ES-I3 (cell line): ENCODE data around the gene SEPSECS.

Experiments used
- H3K36me3 ChIP-seq: 2 replicates; pipeline ENCODE4 v1.6.1; 2013; ENCODE audit warnings: mild to moderate bottlenecking, low read length, control low read depth, moderate library complexity; ENCODE audit not compliant: insufficient read depth
- H3K4me1 ChIP-seq: 2 replicates; pipeline ENCODE4 v1.6.1; 2013; ENCODE audit warnings: mild to moderate bottlenecking, control low read depth, low read length; ENCODE audit not compliant: insufficient read depth
- H3K9ac ChIP-seq: 2 replicates; pipeline ENCODE4 v1.6.1; 2013; ENCODE audit warnings: low read depth, mild to moderate bottlenecking, low read length, moderate library complexity
- H3K9me3 ChIP-seq: 2 replicates; pipeline ENCODE4 v1.6.1; 2013; ENCODE audit warnings: mild to moderate bottlenecking, low read length, moderate library complexity; ENCODE audit not compliant: control insufficient read depth, insufficient read depth

SEPSECS gene

DNA sequence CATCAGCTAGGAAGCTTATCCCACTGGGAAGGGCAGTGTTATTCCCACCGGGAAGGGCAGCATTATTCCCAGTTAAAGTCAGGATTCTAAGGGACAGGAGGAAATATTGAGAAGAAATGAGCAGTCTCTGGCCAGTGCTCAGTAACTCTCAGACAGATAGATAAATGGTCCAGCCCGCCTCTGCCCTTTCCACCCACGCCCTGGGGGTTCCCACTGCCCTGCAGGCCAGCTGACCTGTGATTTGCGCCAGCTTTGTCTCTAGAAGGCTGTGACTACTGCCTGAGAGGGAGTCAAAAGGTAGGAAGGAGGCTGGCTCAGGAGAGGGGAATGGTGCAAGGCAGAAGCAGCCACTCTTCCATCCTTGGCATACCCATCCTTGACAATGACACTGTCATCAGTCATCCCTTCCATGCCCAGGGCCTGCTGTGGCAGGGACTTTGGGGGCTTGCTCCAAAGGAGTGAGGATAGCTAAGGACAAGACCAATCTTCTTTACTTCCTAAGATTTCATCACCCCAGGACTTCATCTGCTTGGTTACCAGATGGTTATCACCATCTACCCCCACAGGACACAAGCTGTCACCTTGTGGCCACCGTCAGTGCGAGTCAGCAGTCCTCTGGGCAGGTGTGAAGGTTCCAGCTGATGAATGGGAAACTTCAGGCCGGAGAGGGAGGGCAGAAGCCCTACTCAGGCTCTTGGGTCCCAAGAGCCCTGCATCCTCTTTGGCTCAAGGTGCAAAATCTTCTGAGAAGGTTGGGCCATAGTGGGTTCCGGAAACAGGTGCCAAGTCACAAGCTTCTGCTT is 49.5 kb downstream of the SEPSECS start:
- Histone ChIP-seq H3K36me3 (no peaks in the 10 kb centered on the region), H3K9me3 (no peaks in the 10 kb centered on the region), H3K9ac (no peak overlapping the region), H3K4me1 (peaks cover 8% of the 10 kb centered on the region; the same call in 1 of the 2 replicates)

DNA sequence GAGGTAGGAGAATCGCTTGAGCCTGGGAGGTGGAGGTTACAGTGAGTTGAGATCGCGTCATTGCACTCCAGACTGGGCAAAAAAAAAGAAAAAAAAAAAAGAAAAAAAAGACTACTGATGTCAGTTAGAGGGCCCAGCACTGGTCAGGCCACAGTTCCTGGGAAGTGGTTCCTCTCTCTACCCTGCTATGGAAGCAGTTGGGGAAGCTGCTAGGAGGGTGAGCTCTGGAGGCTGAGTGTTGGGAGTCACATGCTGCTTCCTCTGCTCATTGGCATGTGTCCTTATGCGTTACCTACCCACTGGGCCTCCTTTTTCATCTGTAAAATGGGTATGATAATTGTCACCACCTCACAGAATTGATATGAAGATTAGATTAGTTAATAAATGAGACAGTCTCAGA is 50.7 kb downstream of the SEPSECS start:
- Histone ChIP-seq H3K4me1 (peaks cover 3% of the 10 kb centered on the region; the same call in 1 of the 2 replicates), H3K36me3 (no peaks in the 10 kb centered on the region), H3K9me3 (no peaks in the 10 kb centered on the region), H3K9ac (no peak overlapping the region)

DNA sequence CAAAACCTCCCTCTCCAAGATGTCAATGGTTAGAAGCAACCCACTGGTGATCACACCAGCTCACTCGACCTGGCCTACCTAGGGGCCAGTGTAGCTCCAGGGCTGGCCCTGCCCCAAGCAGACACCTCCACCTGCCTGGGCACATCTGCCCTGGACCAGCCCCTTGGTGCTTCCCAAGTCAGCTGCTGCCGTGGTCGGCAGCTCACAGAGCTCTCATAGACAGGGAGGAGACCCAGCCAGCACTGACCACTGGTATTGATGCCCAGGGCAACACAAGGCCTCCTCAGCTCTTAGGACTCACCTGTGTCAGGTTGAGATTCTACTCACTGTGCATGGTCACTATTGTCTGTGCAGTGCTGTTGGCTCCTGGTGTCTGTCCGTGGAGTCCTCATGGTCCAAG is 51.7 kb downstream of the SEPSECS start:
- Histone ChIP-seq H3K4me1 (no peaks in the 10 kb centered on the region), H3K9me3 (no peaks in the 10 kb centered on the region), H3K36me3 (no peaks in the 10 kb centered on the region), H3K9ac (no peak overlapping the region)

DNA sequence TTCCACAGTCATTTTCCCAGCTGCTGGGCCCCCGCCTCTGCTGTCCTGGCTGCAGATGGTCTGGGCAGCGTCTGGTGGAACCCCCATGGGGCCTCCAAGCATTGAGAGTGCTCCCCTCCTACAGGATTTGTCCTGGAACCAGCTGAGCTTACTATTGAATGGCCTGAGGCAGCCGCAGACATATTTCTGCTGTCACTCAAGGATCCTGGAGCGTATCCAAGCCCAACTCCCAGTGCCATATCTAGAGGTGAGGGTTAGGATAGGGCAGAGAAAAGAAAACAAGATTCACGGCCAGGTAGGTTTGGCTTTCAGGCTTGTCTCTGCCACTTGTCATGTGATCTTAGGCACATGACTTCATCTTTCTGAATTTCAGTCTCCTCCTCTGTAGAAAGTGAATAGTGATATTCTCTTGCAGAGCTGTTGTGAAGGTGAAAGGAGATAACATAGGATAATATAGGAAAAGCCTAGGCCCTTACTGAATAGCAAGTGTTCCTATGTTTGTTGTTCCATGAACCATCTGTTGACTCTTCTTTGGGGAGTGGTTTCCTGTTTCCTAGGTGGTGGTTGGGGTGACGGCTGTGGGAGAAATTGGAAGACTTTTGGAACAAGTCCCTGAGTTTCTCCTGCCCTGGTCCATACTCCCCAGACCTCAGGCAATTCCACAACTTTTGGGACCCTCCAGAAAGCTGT is 52.3 kb downstream of the SEPSECS start:
- Histone ChIP-seq H3K9me3 (no peaks in the 10 kb centered on the region), H3K36me3 (no peaks in the 10 kb centered on the region), H3K9ac (no peak overlapping the region), H3K4me1 (no peaks in the 10 kb centered on the region)

DNA sequence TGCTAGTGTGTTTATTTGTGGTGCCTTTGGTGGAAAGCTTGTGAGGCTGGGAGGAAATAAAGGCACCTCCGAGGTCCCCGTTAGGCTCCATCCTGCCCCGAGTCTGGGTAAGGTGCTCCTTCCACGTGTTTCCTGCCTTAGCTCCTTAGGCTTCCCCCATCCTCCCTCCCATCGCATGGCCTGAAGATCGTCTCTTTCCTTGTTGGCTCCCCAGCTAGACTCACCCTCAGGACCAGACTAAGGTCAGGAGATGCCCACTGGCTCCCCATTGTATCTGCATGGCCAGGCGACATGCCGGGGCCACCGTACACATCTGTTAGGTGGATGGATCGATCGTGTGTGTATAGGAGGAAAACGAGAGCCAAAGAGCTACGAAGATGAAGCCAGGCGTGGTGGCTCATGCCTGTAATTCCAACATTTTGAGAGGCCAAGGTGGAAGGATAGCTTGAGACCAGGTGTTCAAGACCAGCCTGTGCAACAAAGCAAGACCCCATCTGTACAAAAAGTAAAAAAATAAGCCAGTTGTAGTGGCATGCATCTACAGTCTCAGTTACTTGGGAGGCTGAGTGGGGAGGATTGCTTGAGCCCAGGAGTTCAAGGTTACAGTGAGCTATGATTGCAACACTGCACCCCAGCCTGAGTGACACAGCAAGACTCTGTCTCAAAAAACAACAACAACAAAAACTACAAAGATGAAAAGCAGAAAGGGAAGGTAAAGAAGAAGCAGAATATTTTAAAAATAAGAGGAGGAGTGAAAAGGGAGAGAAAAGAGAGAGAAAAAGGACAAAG is 53.7 kb downstream of the SEPSECS start:
- Histone ChIP-seq H3K9ac (no peak overlapping the region), H3K9me3 (peaks cover 4% of the 10 kb centered on the region; the same call in 1 of the 2 replicates), H3K36me3 (no peaks in the 10 kb centered on the region), H3K4me1 (no peaks in the 10 kb centered on the region)

DNA sequence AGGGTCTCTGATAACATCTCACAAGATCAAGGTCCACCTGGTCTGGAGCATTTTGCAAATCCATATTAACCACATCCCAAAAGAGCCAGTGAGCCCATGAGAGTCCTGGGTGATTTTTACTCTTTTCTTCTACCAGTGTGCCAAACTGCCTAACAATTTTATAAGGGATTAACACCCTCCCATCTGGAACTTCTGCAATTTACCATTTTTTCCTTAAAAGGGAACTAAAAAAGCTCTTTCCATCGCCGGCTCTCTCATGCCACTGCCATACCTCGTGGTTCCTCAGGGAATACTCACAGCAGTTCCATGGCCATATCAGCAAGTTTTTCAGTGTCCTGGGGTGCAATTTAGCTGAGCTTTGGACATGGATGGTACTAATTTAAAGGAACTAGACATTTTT is 55.7 kb downstream of the SEPSECS start:
- no peaks in the 10 kb centered on the region for H3K4me1 ChIP-seq
- peaks cover 4% of the 10 kb centered on the region; the same call in 1 of the 2 replicates for H3K9me3 ChIP-seq
- H3K9ac ChIP-seq, result no peak overlapping the region
- H3K36me3 ChIP-seq, result no peaks in the 10 kb centered on the region

DNA sequence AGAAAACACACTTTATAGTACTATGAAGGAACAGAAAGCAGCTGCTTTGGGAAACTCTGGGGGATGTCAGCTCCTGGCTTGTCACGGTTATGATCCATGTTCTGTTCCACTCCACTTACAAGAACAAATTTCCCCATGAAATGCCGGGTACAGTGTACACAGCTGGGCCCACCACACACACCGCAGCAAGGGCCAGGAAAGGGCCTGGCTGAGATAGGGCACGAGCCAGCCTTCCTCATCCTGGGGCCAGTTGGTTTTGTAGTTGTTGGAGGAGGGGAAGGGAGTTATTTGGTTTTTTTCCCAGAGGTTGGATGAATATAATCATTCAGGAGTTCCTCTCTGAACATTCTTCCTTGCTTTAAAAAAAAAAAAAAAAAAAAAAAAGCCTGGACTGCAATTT is 56.8 kb downstream of the SEPSECS start:
- Histone ChIP-seq H3K36me3 (no peaks in the 10 kb centered on the region), H3K9ac (no peak overlapping the region), H3K9me3 (peaks cover 4% of the 10 kb centered on the region; the same call in 1 of the 2 replicates), H3K4me1 (no peaks in the 10 kb centered on the region)

DNA sequence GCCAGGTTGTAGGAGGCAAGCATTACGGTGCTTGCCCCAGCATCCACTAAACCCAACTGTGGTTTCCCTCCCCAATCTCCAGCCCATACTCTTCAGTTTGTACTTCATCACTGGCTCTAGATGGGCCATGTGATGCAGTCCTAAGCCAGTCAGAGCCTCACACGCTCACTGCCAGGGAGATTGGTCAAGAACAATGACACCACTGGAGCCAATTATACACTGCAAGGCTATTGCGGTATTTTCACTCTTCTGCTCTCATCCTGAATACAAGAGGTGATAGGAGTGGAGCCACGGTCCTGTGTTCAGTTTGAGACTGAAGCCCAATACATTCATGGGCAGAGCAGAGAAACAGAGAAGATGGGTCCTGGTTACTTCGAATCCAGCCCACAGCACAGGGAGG is 58.4 kb downstream of the SEPSECS start:
- Histone ChIP-seq H3K4me1 (no peaks in the 10 kb centered on the region), H3K36me3 (no peaks in the 10 kb centered on the region), H3K9ac (no peak overlapping the region), H3K9me3 (peaks cover 4% of the 10 kb centered on the region; the same call in 1 of the 2 replicates)

DNA sequence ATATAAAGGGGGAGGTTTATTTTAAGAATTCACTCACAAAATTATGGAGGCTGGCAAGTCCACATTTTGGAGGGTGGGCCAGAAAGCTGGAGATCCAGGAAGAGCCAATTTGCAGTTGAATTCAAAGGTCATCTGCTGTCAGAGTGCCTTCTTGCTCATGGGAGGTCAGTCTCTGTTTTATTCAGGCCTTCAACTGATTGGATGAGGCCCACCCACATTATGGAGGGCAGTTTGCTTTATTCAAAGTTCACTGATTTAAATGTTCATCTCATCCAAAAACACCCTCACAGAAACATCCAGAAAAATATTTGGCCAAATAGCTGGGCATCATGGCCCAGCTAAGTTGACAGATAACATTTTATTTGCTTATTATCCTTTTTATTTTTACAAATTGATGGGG is 59.5 kb downstream of the SEPSECS start:
- Histone ChIP-seq H3K9ac (no peak overlapping the region), H3K36me3 (no peaks in the 10 kb centered on the region), H3K9me3 (peaks cover 4% of the 10 kb centered on the region; the same call in 1 of the 2 replicates), H3K4me1 (peaks cover under 1% of the 10 kb centered on the region; the same call in 1 of the 2 replicates)

DNA sequence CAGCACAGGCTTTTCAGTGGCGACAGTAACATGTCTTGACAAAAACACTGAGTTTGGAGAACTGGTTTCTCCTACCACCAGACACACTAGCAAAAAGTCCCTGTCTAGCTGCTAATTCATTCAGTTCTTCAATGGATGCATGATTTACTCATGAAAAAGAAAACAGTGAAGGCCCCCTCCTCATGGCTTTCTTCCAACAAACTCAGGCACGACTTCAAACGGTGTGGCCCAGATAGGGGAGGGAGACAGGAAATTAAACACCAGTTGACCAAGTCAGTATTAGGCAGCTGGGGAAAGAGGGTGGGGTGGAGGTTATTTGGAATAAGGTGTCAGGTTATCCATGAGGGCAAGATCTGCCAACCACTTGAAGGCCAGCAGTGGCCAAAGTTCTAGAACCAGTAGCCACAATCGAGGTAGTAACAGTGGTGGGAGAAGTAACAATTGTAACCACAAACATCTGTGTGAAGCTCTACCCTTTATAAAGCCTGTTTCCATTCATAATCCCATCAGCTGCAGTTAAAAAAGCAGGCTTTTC is 60.2 kb downstream of the SEPSECS start:
- H3K36me3 ChIP-seq, result no peaks in the 10 kb centered on the region
- H3K9ac ChIP-seq, result no peak overlapping the region
- peaks cover 4% of the 10 kb centered on the region; the same call in 1 of the 2 replicates for H3K4me1 ChIP-seq
- peaks cover 4% of the 10 kb centered on the region; the same call in 1 of the 2 replicates for H3K9me3 ChIP-seq

DNA sequence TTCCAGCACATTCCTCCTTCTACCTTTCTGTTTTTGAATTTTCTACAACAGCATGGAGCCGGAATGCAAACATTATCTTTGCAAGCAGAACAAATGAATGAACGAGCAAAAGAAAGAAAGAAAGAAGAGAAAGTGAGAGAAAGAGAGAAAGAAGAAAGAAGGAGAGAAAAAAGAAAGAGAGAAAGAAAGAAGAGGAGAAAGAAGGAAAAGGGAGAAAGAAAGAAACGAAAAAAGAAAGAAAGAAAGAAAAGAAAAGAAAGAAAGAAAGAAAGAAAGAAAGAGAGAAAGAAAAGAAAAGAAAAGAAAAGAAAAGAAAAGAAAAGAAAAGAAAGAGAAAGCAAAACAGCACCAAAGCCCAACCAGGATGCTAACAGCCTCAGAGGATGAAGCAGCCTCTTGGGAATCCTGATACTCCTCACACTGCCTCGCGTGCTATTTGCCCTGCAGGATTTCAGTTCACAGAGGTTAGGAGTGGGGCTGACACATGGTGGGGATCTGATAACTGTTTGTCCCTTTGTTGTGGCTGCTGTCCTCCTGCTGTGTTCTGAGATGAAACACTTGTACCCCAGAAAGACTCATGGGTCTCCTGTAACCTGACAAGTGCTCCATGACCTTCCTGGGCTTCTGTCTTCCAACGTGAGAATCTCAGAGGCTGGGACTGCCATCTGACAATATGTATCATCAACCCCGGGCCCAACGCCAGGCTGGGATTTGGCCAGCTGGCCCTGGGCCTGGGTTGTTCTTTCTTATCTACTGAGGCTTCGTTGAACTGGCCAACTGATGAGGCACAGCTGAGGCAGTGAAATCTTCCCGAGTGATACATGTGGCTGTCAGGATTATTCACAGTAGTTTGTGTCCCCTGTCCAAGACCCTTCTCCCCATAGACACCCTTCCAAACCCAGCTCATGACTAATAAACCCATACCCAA is 61.0 kb downstream of the SEPSECS start:
- Histone ChIP-seq H3K9ac (no peak overlapping the region), H3K36me3 (no peaks in the 10 kb centered on the region), H3K4me1 (peaks cover 4% of the 10 kb centered on the region; the same call in 1 of the 2 replicates), H3K9me3 (peaks cover 4% of the 10 kb centered on the region; the same call in 1 of the 2 replicates)

DNA sequence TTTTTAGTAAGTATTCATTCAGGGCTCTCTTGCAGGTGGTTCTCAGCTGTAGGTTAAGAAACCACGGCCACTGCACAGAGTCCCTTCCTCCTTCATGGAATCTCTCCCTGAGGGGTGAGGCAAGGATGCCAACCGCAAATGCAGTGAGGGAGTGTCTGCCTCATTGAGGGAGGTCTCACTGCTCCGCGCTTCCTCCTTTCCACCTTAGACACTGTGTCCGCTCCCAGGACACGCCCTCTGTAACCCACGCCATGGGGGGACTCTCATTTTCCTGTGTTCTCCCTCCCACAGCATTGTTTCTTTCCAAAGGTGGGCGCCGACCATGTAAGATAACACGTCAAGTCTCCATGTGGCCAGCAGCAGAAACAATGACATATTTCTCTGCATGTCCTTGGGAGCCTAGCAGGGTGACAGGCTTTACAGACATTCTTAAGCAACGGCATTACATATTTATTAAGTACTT is 63.2 kb downstream of the SEPSECS start:
- Histone ChIP-seq H3K4me1 (peaks cover 9% of the 10 kb centered on the region), H3K9me3 (peaks cover 10% of the 10 kb centered on the region), H3K9ac (no peak overlapping the region), H3K36me3 (no peaks in the 10 kb centered on the region)

DNA sequence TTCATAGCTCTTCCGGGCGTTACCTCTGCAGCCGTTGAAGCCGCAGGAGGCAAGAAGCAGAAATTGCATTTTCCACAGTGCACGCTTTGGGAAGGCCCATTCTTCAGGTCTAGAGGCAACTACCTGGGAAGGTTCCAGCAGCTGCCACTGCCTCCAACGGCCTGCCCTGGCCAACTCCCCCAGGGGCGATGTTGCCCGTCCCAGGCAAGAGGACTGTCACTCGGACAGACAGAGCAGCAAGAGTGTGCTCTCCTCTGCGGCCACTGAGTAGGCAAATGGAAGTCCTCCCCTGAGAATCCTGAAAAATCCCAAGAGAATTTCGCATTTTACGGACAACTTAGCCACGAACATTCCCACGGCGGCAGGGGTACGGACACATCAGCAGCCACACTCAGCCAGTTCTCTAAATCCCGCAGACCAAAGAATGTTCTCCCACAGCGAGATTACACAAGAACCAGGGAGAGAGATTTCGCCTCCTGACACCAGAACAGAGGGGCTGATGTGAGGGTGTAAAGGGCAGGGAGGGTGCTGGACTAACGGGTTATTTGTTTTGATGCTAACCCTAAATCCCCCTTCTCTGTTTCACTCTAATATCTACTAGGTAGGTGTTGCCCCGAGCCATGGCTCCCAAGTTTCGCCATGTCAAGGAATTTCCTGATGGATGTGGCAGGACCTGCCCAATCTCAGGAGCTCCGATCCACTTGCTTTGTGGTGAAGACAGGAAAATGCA is 63.8 kb downstream of the SEPSECS start:
- Histone ChIP-seq H3K4me1 (peaks cover 11% of the 10 kb centered on the region), H3K9ac (no peak overlapping the region), H3K9me3 (peaks cover 7% of the 10 kb centered on the region), H3K36me3 (no peaks in the 10 kb centered on the region)
